NB4 (cell line): Measurements from ENCODE around the gene LTBP4.
"Not testable (repeated sequence)": the region's sequence is repeated elsewhere in the genome, so short reads cannot be mapped to it uniquely, and the experiment has no call there.

Source experiments
- DNase-seq: peaks from one replicate; pipeline ENCODE4 v3.0.0; 2010; ENCODE audit warnings: low read depth
- H3K4me3 ChIP-seq: one replicate; pipeline ENCODE4 v1.5.1; 2011; ENCODE audit warnings: mild to moderate bottlenecking, low read depth, low read length, moderate library complexity
- CTCF ChIP-seq: IDR thresholded peaks from one replicate; pipeline ENCODE4 v1.5.1; 2012; ENCODE audit warnings: low read depth, low read length
- MAX ChIP-seq: IDR thresholded peaks from 2 replicates; pipeline ENCODE4 v1.6.1; 2011; ENCODE audit warnings: low read depth, low read length
- MYC ChIP-seq: IDR thresholded peaks from 2 replicates; pipeline ENCODE4 v1.6.1; 2011; ENCODE audit warnings: low read depth, low read length
- POLR2A ChIP-seq: IDR thresholded peaks from 2 replicates; pipeline ENCODE4 v1.6.1; 2011; ENCODE audit warnings: mild to moderate bottlenecking; ENCODE audit not compliant: insufficient read length; ENCODE audit errors: extremely low read depth

LTBP4 gene

GRCh38 chr19:40556953-40557530 is 44.1 kb upstream of the LTBP4 start:
- DNase-seq: no peak
- TF ChIP-seq MYC: no peak
- TF ChIP-seq CTCF: no peak
- TF ChIP-seq POLR2A: no peak
- no peak for TF ChIP-seq MAX
- H3K4me3 ChIP-seq: no peak overlapping the region

- H3K4me3 ChIP-seq: no peak overlapping the region
- DNase-seq: no peak
- TF ChIP-seq CTCF (no peak), MYC (no peak), POLR2A (no peak), MAX (no peak)
Measured at GRCh38 chr19:40559394-40559793, 41.8 kb upstream of the LTBP4 start.

GRCh38 chr19:40560092-40560507 is 41.1 kb upstream of the LTBP4 start:
- no peak overlapping the region for H3K4me3 ChIP-seq
- no peak for DNase-seq
- no peak for TF ChIP-seq POLR2A
- TF ChIP-seq CTCF: no peak
- TF ChIP-seq MYC: no peak
- no peak for TF ChIP-seq MAX

- H3K4me3 ChIP-seq: no peak overlapping the region
- TF ChIP-seq MAX: peak; percentile 69; the same call in 1 of the 2 replicates
- TF ChIP-seq CTCF: no peak
- no peak for TF ChIP-seq POLR2A
- peak; percentile 46; the same call in 1 of the 2 replicates for TF ChIP-seq MYC
- DNase-seq: peak; percentile 59
Measured at GRCh38 chr19:40561947-40562346, 39.2 kb upstream of the LTBP4 start.

GRCh38 chr19:40564535-40564934 is 36.6 kb upstream of the LTBP4 start:
- H3K4me3 ChIP-seq, DNase-seq: not testable (repeated sequence)

- DNase-seq: no peak
- TF ChIP-seq MAX: no peak
- H3K4me3 ChIP-seq: no peak overlapping the region
Measured at GRCh38 chr19:40565355-40565754, 35.8 kb upstream of the LTBP4 start.

GRCh38 chr19:40565910-40566495 is 35.2 kb upstream of the LTBP4 start:
- TF ChIP-seq MYC: no peak
- TF ChIP-seq MAX: no peak
- no peak for TF ChIP-seq POLR2A
- no peak for TF ChIP-seq CTCF
- no peak for DNase-seq
- no peak overlapping the region for H3K4me3 ChIP-seq
